Measurements from ENCODE around the gene CACNG4. TPM values are rescaled to one million over a fixed set of nuclear protein-coding genes. Genes with fewer than 3 reads are reported as not detected.

Gene CACNG4
- total and polyA plus RNA-seq, 2 of the 4 experiments (the other 2 are of a cell fraction): under 0.01 to 0.53 TPM

- no peak overlapping the region for H4K91ac ChIP-seq (ENCODE audit: insufficient read depth, low read depth, low read length)
- no peak overlapping the region for H3K27ac ChIP-seq (ENCODE audit: insufficient read depth, low read length)
- no peak overlapping the region for H3K23ac ChIP-seq (ENCODE audit: low read depth, low read length)
- H3K79me1 ChIP-seq (ENCODE audit: low read depth in 1 of 2, low read length in 2 of 2): no peaks in the 10 kb centered on the region
- in situ Hi-C loops (cut with MboI; ENCODE audit: low sequenced_read_pairs): no loop called here
- ChIA-PET POLR2A (ENCODE audit: unreplicated experiment) (no interaction called here), CTCF (interaction anchor here (1.6 kb wide), 1 partner anchor 245 kb away, joined by 3 read pairs; no protein-coding TSS in a partner anchor)
- H2BK5ac ChIP-seq (ENCODE audit: low read depth, low read length, poor library complexity, severe bottlenecking): no peak overlapping the region
- H3K14ac ChIP-seq (replicated peaks; ENCODE audit: low read depth, low read length): no peak overlapping the region
- no peak overlapping the region for H2AK9ac ChIP-seq (replicated peaks; ENCODE audit: low read depth, low read length, poor library complexity)
- H2BK15ac ChIP-seq (ENCODE audit: low read depth, low read length): no peak overlapping the region
- no peak for TF ChIP-seq MAZ (IDR thresholded peaks at IDR 0.05; ENCODE audit: borderline replicate concordance, low read depth, low read length)
- peak; percentile 44 for TF ChIP-seq RAD21 (IDR thresholded peaks at IDR 0.05; ENCODE audit: low read length)
- TF ChIP-seq, protein P1, sequence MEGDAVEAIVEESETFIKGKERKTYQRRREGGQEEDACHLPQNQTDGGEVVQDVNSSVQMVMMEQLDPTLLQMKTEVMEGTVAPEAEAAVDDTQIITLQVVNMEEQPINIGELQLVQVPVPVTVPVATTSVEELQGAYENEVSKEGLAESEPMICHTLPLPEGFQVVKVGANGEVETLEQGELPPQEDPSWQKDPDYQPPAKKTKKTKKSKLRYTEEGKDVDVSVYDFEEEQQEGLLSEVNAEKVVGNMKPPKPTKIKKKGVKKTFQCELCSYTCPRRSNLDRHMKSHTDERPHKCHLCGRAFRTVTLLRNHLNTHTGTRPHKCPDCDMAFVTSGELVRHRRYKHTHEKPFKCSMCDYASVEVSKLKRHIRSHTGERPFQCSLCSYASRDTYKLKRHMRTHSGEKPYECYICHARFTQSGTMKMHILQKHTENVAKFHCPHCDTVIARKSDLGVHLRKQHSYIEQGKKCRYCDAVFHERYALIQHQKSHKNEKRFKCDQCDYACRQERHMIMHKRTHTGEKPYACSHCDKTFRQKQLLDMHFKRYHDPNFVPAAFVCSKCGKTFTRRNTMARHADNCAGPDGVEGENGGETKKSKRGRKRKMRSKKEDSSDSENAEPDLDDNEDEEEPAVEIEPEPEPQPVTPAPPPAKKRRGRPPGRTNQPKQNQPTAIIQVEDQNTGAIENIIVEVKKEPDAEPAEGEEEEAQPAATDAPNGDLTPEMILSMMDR (conservative IDR thresholded peaks at IDR 0.05; ENCODE audit: low read depth, low read length): peak; percentile 36
- TF ChIP-seq SMC3 (IDR thresholded peaks at IDR 0.05; ENCODE audit: low read depth, low read length): peak; percentile 43
- no peaks in the 10 kb centered on the region for H3K9me1 ChIP-seq (ENCODE audit: insufficient read depth, low read length)
- no peak overlapping the region for H3K4me2 ChIP-seq (ENCODE audit: low read depth, low read length)
- H3K36me3 ChIP-seq (ENCODE audit: control insufficient read depth, insufficient read depth, low read length): no peaks in the 10 kb centered on the region
- ATAC-seq (ENCODE audit: low read depth): peak; percentile 59; the same call in 1 of the 2 replicates
- no peak overlapping the region for H3K18ac ChIP-seq (ENCODE audit: low read depth, low read length)
- H3K4ac ChIP-seq (ENCODE audit: low read depth, low read length): no peak overlapping the region
- H3K9me3 ChIP-seq (ENCODE audit: control insufficient read depth, insufficient read depth, low read length): no peaks in the 10 kb centered on the region; the same call in 1 of the 2 replicates
- no peaks in the 10 kb centered on the region for H4K20me1 ChIP-seq (ENCODE audit: insufficient read depth, low read length)
- peaks cover 43% of the 10 kb centered on the region for H3K27me3 ChIP-seq (ENCODE audit: control insufficient read depth, insufficient read depth, low read length)
- no peak overlapping the region for H2BK20ac ChIP-seq (ENCODE audit: low read depth, low read length)
- H3K4me1 ChIP-seq (ENCODE audit: control insufficient read depth, insufficient read depth, low read length): no peaks in the 10 kb centered on the region
- intact Hi-C loops (cut with micrococcal nuclease): no loop called here
- no peak overlapping the region for H2AFZ ChIP-seq (replicated peaks; ENCODE audit: low read length, poor library complexity)
- H3K56ac ChIP-seq (ENCODE audit: extremely low read depth, insufficient read depth, low read length): no peak overlapping the region
- H2BK120ac ChIP-seq (ENCODE audit: low read depth, low read length): no peak overlapping the region
- H4K8ac ChIP-seq (ENCODE audit: low read depth in 2 of 2, low read length in 2 of 2): no peak overlapping the region
- no peak overlapping the region for H3K9ac ChIP-seq (ENCODE audit: low read depth, low read length)
- no peak overlapping the region for H3K4me3 ChIP-seq (ENCODE audit: insufficient read depth, low read depth, low read length)
- dilution Hi-C loops (cut with HindIII; ENCODE audit: low sequenced_read_pairs, unreplicated experiment): no loop called here
- no peak overlapping the region for H2AK5ac ChIP-seq (ENCODE audit: low read depth, low read length)
- no peak overlapping the region for H4K5ac ChIP-seq (ENCODE audit: low read depth, low read length)
- DNase-seq: no peak
- no TSS peak for BruUV-seq (replicated peaks)
- 90% methylated on average over 6 of the region's 7 CpGs; no CpG with 5 or more reads in 1 of the 2 experiments for WGBS, 2 experiments (ENCODE audit: extremely low coverage in 2 of 2, insufficient read length in 1 of 2)
These were observed 49.3 kb upstream of the CACNG4 start for GRCh38 chr17:66915204-66915611.

Data from IMR-90 (cell line).